HCT116 (cell line): Measurements from ENCODE around the gene CTIF. TPM values are rescaled to one million over a fixed set of nuclear protein-coding genes. Genes with fewer than 3 reads are reported as not detected.

ENCODE experiments used
- ATAC-seq: fragments of 200-7000 bp; cut with Tn5 transposase; 2 replicates; pipeline ENCODE4 v1.9.1; 2020; ENCODE audit warnings: mild to moderate bottlenecking, moderate library complexity
- BruUV-seq: library from RNA; stranded (reverse); fragments of 400-500 nt; replicated peaks from 2 replicates; lab custom pipeline; 2021; lab: Mats Ljungman, UMichigan
- CTCF ChIA-PET: fragments of 300-600 bp; sonication (Branson Sonifier 250); formaldehyde crosslinking; loops from one replicate; lab custom pipeline; 2021; ENCODE audit warnings: antibody characterized with exemption; lab: Charles Lee
- POLR2A ChIA-PET: fragments of 300-600, 350-600 bp; sonication (Branson Sonifier 250); formaldehyde crosslinking; loops from one replicate; lab custom pipeline; 2021; ENCODE audit warnings: antibody characterized with exemption; lab: Charles Lee
- RAD21 ChIA-PET, 2 experiments: fragments of 300-600 bp; sonication (Branson Sonifier 250); formaldehyde crosslinking; loops; one replicate each; lab custom pipeline; 2023; ENCODE audit warnings: low total read pairs in 2 of 2; ENCODE audit not compliant: uncharacterized antibody in 2 of 2, unreplicated experiment in 2 of 2, low non-redundant PET in 1 of 2; lab: Charles Lee
- DNase-seq: peaks from one replicate; pipeline ENCODE4 v3.0.0-alpha.2; 2010; ENCODE audit warnings: low read depth, low spot score
- H2AFZ ChIP-seq: fragments of 200-600 bp; shearing (Covaris generic), sonication (generic); 2 replicates; pipeline ENCODE4 v1.6.1; 2017; ENCODE audit warnings: low read depth, mixed run types, mixed read lengths, antibody characterized with exemption, low read length; ENCODE audit not compliant: poor library complexity, severe bottlenecking
- H3K27ac ChIP-seq: 2 replicates; pipeline ENCODE4 v1.5.1; 2012; ENCODE audit warnings: low read depth, low read length
- H3K27me3 ChIP-seq: fragments of 200-600 bp; sonication (generic); 2 replicates; pipeline ENCODE4 v1.6.1; 2016; ENCODE audit warnings: mixed run types, low read length, mixed read lengths; ENCODE audit not compliant: insufficient read depth
- H3K36me3 ChIP-seq, 2 experiments: fragments of 200-500 bp in 1 of 2; fragments of 200-600 bp in 1 of 2; sonication (Bioruptor generic) in 1 of 2; sonication (generic) in 1 of 2; 2 replicates each; pipeline versions ENCODE4 v1.5.1 to v1.6.1; 2014 to 2016; ENCODE audit warnings: low read length in 2 of 2, inconsistent platforms in 1 of 2, mixed read lengths in 1 of 2, mixed run types in 1 of 2; ENCODE audit not compliant: insufficient read depth in 2 of 2, control insufficient read depth in 1 of 2
- H3K4me1 ChIP-seq, 2 experiments: fragments of 200-600 bp in 1 of 2; sonication (generic) in 1 of 2; 2 replicates each; pipeline versions ENCODE4 v1.5.1 to v1.6.1; 2012 to 2017; ENCODE audit warnings: low read length in 2 of 2, inconsistent platforms in 1 of 2, mild to moderate bottlenecking in 1 of 2, mixed read lengths in 1 of 2, mixed run types in 1 of 2, moderate library complexity in 1 of 2; ENCODE audit not compliant: insufficient read depth in 2 of 2, control insufficient read depth in 1 of 2
- H3K4me2 ChIP-seq: fragments of 200-600 bp; sonication (generic); 2 replicates; pipeline ENCODE4 v1.6.1; 2017; ENCODE audit warnings: mixed run types, low read length, mixed read lengths
- H3K4me3 ChIP-seq, 2 experiments: fragments of 200-600 bp in 1 of 2; sonication (generic) in 1 of 2; replicated peaks in 1 of 2; 2 replicates each; pipeline ENCODE4 v1.5.1; 2011 to 2016; ENCODE audit warnings: low read length in 2 of 2, control low read depth in 1 of 2, low read depth in 1 of 2, mild to moderate bottlenecking in 1 of 2, mixed read lengths in 1 of 2, mixed run types in 1 of 2
- H3K79me2 ChIP-seq: fragments of 200-600 bp; sonication (generic); 2 replicates; pipeline ENCODE4 v1.6.1; 2017; ENCODE audit warnings: mild to moderate bottlenecking, mixed run types, low read length, moderate library complexity, mixed read lengths; ENCODE audit not compliant: insufficient read depth
- H3K9ac ChIP-seq: fragments of 200-600 bp; sonication (generic); 2 replicates; pipeline ENCODE4 v1.6.1; 2016; ENCODE audit warnings: low read length, mixed read lengths
- H3K9me2 ChIP-seq: fragments of 200-600 bp; sonication (generic), shearing (Covaris generic); 2 replicates; pipeline ENCODE4 v1.6.1; 2017; ENCODE audit warnings: mixed run types, mild to moderate bottlenecking, moderate library complexity; ENCODE audit not compliant: insufficient read depth
- H3K9me3 ChIP-seq, 2 experiments: fragments of 200-500 bp in 1 of 2; fragments of 200-600 bp in 1 of 2; sonication (Bioruptor generic) in 1 of 2; sonication (generic) in 1 of 2; 2 replicates each; pipeline ENCODE4 v1.6.1; 2014 to 2017; ENCODE audit warnings: low read length in 2 of 2, mixed read lengths in 2 of 2, inconsistent platforms in 1 of 2, low read depth in 1 of 2, mild to moderate bottlenecking in 1 of 2, mixed run types in 1 of 2, moderate library complexity in 1 of 2; ENCODE audit not compliant: control insufficient read depth in 1 of 2, insufficient read depth in 1 of 2
- H4K20me1 ChIP-seq: fragments of 200-600 bp; sonication (generic), shearing (Covaris generic); 2 replicates; pipeline ENCODE4 v1.6.1; 2017; ENCODE audit warnings: mixed run types, mild to moderate bottlenecking, moderate library complexity; ENCODE audit not compliant: insufficient read depth
- CBX3 ChIP-seq: IDR thresholded peaks from 2 replicates; pipeline ENCODE4 v1.6.1; 2012; ENCODE audit warnings: low read depth
- CEBPB ChIP-seq: IDR thresholded peaks from 2 replicates; pipeline ENCODE4 v1.6.1; 2012; ENCODE audit warnings: low read depth
- CTCF ChIP-seq, 3 experiments: fragments of 200-600 bp in 1 of 3; sonication (generic) in 1 of 3; IDR thresholded peaks in 2 of 3; conservative IDR thresholded peaks in 1 of 3; 2 replicates each; pipeline ENCODE4 v1.5.1; 2012 to 2017; ENCODE audit warnings: low read depth in 2 of 3, low read length in 2 of 3, antibody characterized with exemption in 1 of 3, borderline replicate concordance in 1 of 3, control low read depth in 1 of 3, mild to moderate bottlenecking in 1 of 3, mixed read lengths in 1 of 3, mixed run types in 1 of 3, moderate library complexity in 1 of 3; ENCODE audit not compliant: insufficient read depth in 1 of 3
- ELF1 ChIP-seq: IDR thresholded peaks from 2 replicates; pipeline ENCODE4 v1.6.1; 2012; ENCODE audit warnings: low read depth, borderline replicate concordance
- EZH2 ChIP-seq: fragments of 200-600 bp; sonication (generic); IDR thresholded peaks from 2 replicates; pipeline ENCODE4 v1.6.1; 2017; ENCODE audit warnings: antibody characterized with exemption, mixed run types
- EZH2phosphoT487 ChIP-seq: fragments of 200-600 bp; IDR thresholded peaks from 2 replicates; pipeline ENCODE4 v1.6.1; 2018; ENCODE audit warnings: antibody characterized with exemption, borderline replicate concordance
- FOSL1 ChIP-seq: IDR thresholded peaks from 2 replicates; pipeline ENCODE4 v1.6.1; 2012; ENCODE audit warnings: low read depth
- JUND ChIP-seq: IDR thresholded peaks from 2 replicates; pipeline ENCODE4 v1.6.1; 2012
- MAX ChIP-seq: IDR thresholded peaks from 2 replicates; pipeline ENCODE4 v1.6.1; 2012
- RAD21 ChIP-seq: IDR thresholded peaks from 2 replicates; pipeline ENCODE4 v1.6.1; 2012; ENCODE audit warnings: low read depth, mild to moderate bottlenecking
- REST ChIP-seq: IDR thresholded peaks from 2 replicates; pipeline ENCODE4 v1.6.1; 2012; ENCODE audit warnings: low read depth
- SP1 ChIP-seq: IDR thresholded peaks from 2 replicates; pipeline ENCODE4 v1.6.1; 2012; ENCODE audit warnings: low read depth
- TCF7L2 ChIP-seq: IDR thresholded peaks from 2 replicates; pipeline ENCODE4 v1.7.0; 2011; ENCODE audit warnings: borderline replicate concordance, inconsistent platforms; ENCODE audit not compliant: insufficient read depth, insufficient read length; ENCODE audit errors: extremely low read depth
- YY1 ChIP-seq: IDR thresholded peaks from 2 replicates; pipeline ENCODE4 v1.6.1; 2011; ENCODE audit warnings: low read length, low read depth, moderate library complexity, mild to moderate bottlenecking; ENCODE audit not compliant: insufficient replicate concordance; ENCODE audit errors: extremely low read depth
- ZFX ChIP-seq: fragments of 450-650 bp; IDR thresholded peaks from 2 replicates; pipeline ENCODE4 v1.6.1; 2017
- intact Hi-C: fragments of 100-400 bp; cut with micrococcal nuclease; formaldehyde crosslinking; loops from 2 replicates; pipeline ENCODE4 v1.10.0; 2022
- total RNA-seq: library from RNA; stranded (reverse); gene quantifications from one replicate; pipeline ENCODE4 v1.2.1, GENCODE V29; 2021; ENCODE audit not compliant: unreplicated experiment

CTIF gene
- total RNA-seq, 1 experiment from 2014 or later: 19.7 TPM

GRCh38 chr18:48675352-48675761 lies 136.5 kb downstream of the CTIF start:
- peak; percentile 51 for DNase-seq
- H3K9ac ChIP-seq: no peak overlapping the region
- ChIA-PET RAD21 (interaction anchor here in 1 of 2 experiments (1.0 kb wide), 1 partner anchor 563 kb away, joined by 5 read pairs; no protein-coding TSS in a partner anchor), POLR2A (interaction anchor here (0.6 kb wide), 1 partner anchor 209 kb away, joined by 4 read pairs; no protein-coding TSS in a partner anchor), CTCF (interaction anchor here (0.6 to 2.2 kb wide), 3 partner anchors 28 to 563 kb away, joined by 3 to 7 read pairs (median 4); no protein-coding TSS in a partner anchor)
- H3K27me3 ChIP-seq: no peaks in the 10 kb centered on the region
- no peak overlapping the region for H3K4me3 ChIP-seq
- H4K20me1 ChIP-seq: no peaks in the 10 kb centered on the region
- peak overlapping the region; percentile 45 for H3K4me2 ChIP-seq
- H2AFZ ChIP-seq: no peak overlapping the region
- TF ChIP-seq YY1 (peak; percentile 47), CBX3 (no peak), JUND (no peak), SP1 (no peak), ZFX (no peak), CTCF (IDR thresholded peaks at IDR 0.05 in 2 of 3, conservative IDR thresholded peaks at IDR 0.05 in 1 of 3; ENCODE audit: borderline replicate concordance in 1 of 3, insufficient read depth in 1 of 3, low read depth in 2 of 3, low read length in 2 of 3) (peak; percentile 74 to 93 (median 89)), MAX (peak; percentile 37; the same call in 1 of the 2 replicates), EZH2 (no peak), EZH2phosphoT487 (no peak), TCF7L2 (no peak), FOSL1 (no peak), RAD21 (peak; percentile 93), CEBPB (no peak), ELF1 (no peak), REST (no peak)
- H3K36me3 ChIP-seq: no peaks in the 10 kb centered on the region
- intact Hi-C loops: loop anchor here (1.0 to 10.0 kb wide), 8 partner anchors 237 to 1682 kb away; no protein-coding TSS in a partner anchor
- peaks cover 0 to 7% of the 10 kb centered on the region in 2 experiments; a peak in 2 of 4 replicates for H3K4me1 ChIP-seq
- ATAC-seq: peak; percentile 95
- H3K79me2 ChIP-seq: no peaks in the 10 kb centered on the region
- BruUV-seq: no TSS peak
- H3K9me3 ChIP-seq: no peaks in the 10 kb centered on the region
- H3K9me2 ChIP-seq: no peaks in the 10 kb centered on the region
- no peak overlapping the region; the same call in 1 of the 2 replicates for H3K27ac ChIP-seq
